DND-41 (cell line): ENCODE results near the gene DLST.

Source experiments
- ATAC-seq: fragments of 200-7000 bp; cut with Tn5 transposase; 3 replicates; pipeline ENCODE4 v1.9.1; 2021; ENCODE audit warnings: low read depth; ENCODE audit not compliant: insufficient read depth
- DNase-seq: peaks from one replicate; pipeline ENCODE4 v3.0.0-alpha.2; 2020
- H2AFZ ChIP-seq: 2 replicates; pipeline ENCODE4 v1.6.0; 2012; ENCODE audit warnings: low read depth, low read length
- H3K27ac ChIP-seq: 2 replicates; pipeline ENCODE4 v1.5.1; 2012; ENCODE audit warnings: low read length, inconsistent platforms
- H3K27me3 ChIP-seq: fragments of 200-600 bp; sonication (generic); 2 replicates; pipeline ENCODE4 v1.6.0; 2012; ENCODE audit warnings: low read length, mild to moderate bottlenecking, inconsistent platforms; ENCODE audit not compliant: insufficient read depth, poor library complexity
- H3K36me3 ChIP-seq: 2 replicates; pipeline ENCODE4 v1.5.1; 2012; ENCODE audit warnings: low read length, inconsistent platforms; ENCODE audit not compliant: insufficient read depth
- H3K4me1 ChIP-seq: 2 replicates; pipeline ENCODE4 v1.5.1; 2012; ENCODE audit warnings: mild to moderate bottlenecking, low read length; ENCODE audit not compliant: insufficient read depth
- H3K4me2 ChIP-seq: 2 replicates; pipeline ENCODE4 v1.6.0; 2012; ENCODE audit warnings: mild to moderate bottlenecking, moderate library complexity, low read length, inconsistent platforms; ENCODE audit not compliant: insufficient read depth
- H3K4me3 ChIP-seq, 2 experiments: fragments of 200-600 bp in 1 of 2; shearing (Covaris generic) in 1 of 2; 2 replicates each; pipeline ENCODE4 v1.5.1; 2012 to 2016; ENCODE audit warnings: inconsistent platforms in 2 of 2, low read length in 2 of 2, mild to moderate bottlenecking in 2 of 2, low read depth in 1 of 2, moderate library complexity in 1 of 2
- H3K79me2 ChIP-seq: 2 replicates; pipeline ENCODE4 v1.6.0; 2012; ENCODE audit warnings: low read length, inconsistent platforms; ENCODE audit not compliant: insufficient read depth
- H3K9ac ChIP-seq: 2 replicates; pipeline ENCODE4 v1.6.0; 2012; ENCODE audit warnings: low read depth, mild to moderate bottlenecking, inconsistent platforms, low read length, moderate library complexity
- H3K9me3 ChIP-seq: 2 replicates; pipeline ENCODE4 v1.5.1; 2012; ENCODE audit warnings: low read length, moderate library complexity, mild to moderate bottlenecking, inconsistent platforms; ENCODE audit not compliant: insufficient read depth, severe bottlenecking
- H4K20me1 ChIP-seq: 2 replicates; pipeline ENCODE4 v1.6.0; 2012; ENCODE audit warnings: low read length; ENCODE audit not compliant: insufficient read depth
- CTCF ChIP-seq: IDR thresholded peaks from 2 replicates; pipeline ENCODE4 v1.5.1; 2012; ENCODE audit warnings: borderline replicate concordance, low read length, moderate library complexity, mild to moderate bottlenecking; ENCODE audit not compliant: poor library complexity, severe bottlenecking; ENCODE audit errors: extremely low read depth
- EZH2 ChIP-seq: IDR thresholded peaks from 3 replicates; pipeline ENCODE4 v1.6.1; 2012; ENCODE audit warnings: borderline replicate concordance, low read depth, mild to moderate bottlenecking, moderate library complexity, low read length, inconsistent platforms; ENCODE audit not compliant: severe bottlenecking

DLST gene

GRCh38 chr14:74950795-74951442 is 69.2 kb downstream of the DLST start:
- Histone ChIP-seq H3K79me2 (no peaks in the 10 kb centered on the region), H3K9ac (no peak overlapping the region)
- TF ChIP-seq CTCF (no peak), EZH2 (no peak)

GRCh38 chr14:74951443-74952179 is 69.9 kb downstream of the DLST start:
- TF ChIP-seq CTCF, result no peak
- no peak for TF ChIP-seq EZH2
- Histone ChIP-seq H2AFZ (no peak overlapping the region), H3K9ac (no peak overlapping the region), H3K4me2 (no peak overlapping the region), H3K27me3 (no peaks in the 10 kb centered on the region), H3K9me3 (no peaks in the 10 kb centered on the region), H3K4me1 (no peaks in the 10 kb centered on the region), H4K20me1 (no peaks in the 10 kb centered on the region), H3K36me3 (no peaks in the 10 kb centered on the region), H3K27ac (no peak overlapping the region), H3K4me3 (no peak overlapping the region), H3K79me2 (no peaks in the 10 kb centered on the region)
- ATAC-seq (no peak), DNase-seq (no peak)

More at GRCh38 chr14:74950795-74951442, 69.2 kb downstream of the DLST start:
- Histone ChIP-seq H3K4me3 (no peak overlapping the region), H3K4me1 (no peaks in the 10 kb centered on the region), H3K27ac (no peak overlapping the region), H3K36me3 (no peaks in the 10 kb centered on the region), H3K9me3 (no peaks in the 10 kb centered on the region), H3K4me2 (no peak overlapping the region), H3K27me3 (no peaks in the 10 kb centered on the region), H2AFZ (no peak overlapping the region), H4K20me1 (no peaks in the 10 kb centered on the region)
- DNase-seq, result no peak
- no peak for ATAC-seq

- no peak overlapping the region for H3K27ac ChIP-seq
- H3K4me2 ChIP-seq, result no peak overlapping the region
- no peaks in the 10 kb centered on the region for H3K36me3 ChIP-seq
- no peaks in the 10 kb centered on the region for H3K27me3 ChIP-seq
- H2AFZ ChIP-seq, result no peak overlapping the region
- H3K4me1 ChIP-seq, result no peaks in the 10 kb centered on the region
- H3K4me3 ChIP-seq, result no peak overlapping the region
- no peaks in the 10 kb centered on the region for H3K79me2 ChIP-seq
- H3K9me3 ChIP-seq, result no peaks in the 10 kb centered on the region
- no peak for DNase-seq
- no peaks in the 10 kb centered on the region for H4K20me1 ChIP-seq
- TF ChIP-seq EZH2 (no peak), CTCF (no peak)
- ATAC-seq, result no peak
- no peak overlapping the region for H3K9ac ChIP-seq
These were observed 70.5 kb downstream of the DLST start for GRCh38 chr14:74952180-74952665.
